ENCODE data around the gene MFSD11.
"Not testable (repeated sequence)": the region's sequence is repeated elsewhere in the genome, so short reads cannot be mapped to it uniquely, and the experiment has no call there.

Gene MFSD11

GRCh38 chr17:76726231-76726775 is 11.6 kb upstream of the MFSD11 start, which contains the start of gene JMJD6:
JMJD6 (minus strand) TSS chr17:76726606; CDS start chr17:76726475, 131 bp downstream.
- DNase-seq (ENCODE audit: low read depth in 3 of 3, low spot score in 1 of 3), result peak; percentile 85 to 90 (median 90)

DNA sequence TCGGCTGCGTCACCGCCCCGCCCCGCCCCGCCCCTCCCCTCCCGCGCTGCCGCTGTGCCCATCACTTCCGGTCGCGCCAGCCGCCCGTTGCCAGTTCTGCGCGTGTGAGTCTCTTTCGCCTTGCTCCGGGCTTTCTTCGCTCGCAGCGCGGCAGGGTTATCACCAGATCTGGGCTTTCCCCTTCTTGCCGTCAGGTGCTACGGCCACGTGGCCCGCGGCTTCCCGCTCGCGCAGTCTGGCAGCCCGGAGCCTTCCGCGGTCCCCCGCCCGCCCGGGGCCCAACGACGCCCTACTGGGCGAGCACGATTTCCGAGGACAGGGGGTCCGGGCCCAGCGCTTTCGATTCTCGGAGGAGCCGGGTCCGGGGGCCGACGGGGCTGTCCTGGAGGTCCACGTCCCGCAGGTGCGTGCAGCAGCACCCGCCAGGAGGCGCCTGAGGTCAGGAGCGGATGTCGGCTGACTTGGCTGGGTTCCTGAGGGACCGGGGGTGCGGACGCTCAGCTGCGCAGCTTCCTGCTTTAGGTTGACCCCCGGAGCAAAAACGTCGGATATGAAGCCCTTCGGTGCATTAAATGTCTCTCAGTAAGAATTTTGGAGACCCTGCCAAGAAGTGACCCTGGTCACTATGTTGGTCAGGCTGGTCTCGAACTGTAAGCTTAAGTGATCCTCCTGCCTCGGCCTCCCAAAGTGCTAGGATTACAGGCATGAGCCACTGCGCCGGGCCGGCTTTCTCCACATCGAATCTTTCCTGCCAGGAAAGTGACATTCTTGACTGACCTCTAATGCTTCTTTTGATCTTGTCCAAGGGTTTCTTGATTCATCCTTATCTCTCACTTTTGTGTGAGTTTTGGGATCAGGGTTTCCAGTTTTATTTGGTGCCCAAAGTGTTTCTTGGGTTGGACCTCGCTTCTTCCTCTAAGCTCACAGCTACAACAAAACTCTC is 10.9 kb upstream of the MFSD11 start, which contains the start of gene METTL23:
Gene METTL23 (plus strand): TSS at position 64 of the 943 bp plus-strand sequence. CDS start 2,872 bp downstream, outside the sequence.
- DNase-seq (ENCODE audit: low read depth in 3 of 3, low spot score in 1 of 3), result peak; percentile 43 to 61 (median 53)

DNA sequence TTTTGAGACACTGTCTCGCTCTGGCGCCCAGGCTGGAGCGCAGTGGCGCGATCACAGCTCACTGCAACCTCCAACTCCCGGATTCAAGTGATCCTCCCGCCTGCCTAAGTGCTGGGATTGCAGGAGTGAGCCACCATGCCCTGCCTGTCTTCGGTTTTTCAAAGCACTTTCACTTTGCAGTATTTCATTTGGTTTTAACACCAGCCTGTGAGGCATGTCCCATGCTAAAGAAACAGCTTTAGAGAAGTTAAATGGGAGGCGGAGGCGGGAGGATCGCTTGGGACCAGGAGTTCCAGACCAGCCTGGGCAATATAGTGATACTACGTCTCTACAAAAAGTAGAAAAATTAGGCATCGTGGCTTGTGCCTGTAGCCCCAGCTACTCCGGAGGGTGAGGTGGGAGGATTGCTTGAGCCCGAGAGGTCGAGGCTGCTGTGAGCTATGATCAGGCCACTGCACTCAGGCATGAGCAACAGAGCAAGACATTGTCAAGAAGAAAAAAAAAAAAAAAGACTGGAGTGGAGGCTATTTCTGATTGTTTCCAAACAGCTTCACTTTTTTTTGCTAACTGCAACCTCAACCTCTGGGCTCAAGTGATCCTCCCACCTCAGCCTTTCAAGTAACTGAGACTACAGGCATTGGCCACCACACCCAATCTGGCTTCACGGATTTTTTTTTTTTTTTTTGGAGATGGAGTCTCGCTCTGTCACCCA is 10.0 kb upstream of the MFSD11 start:
- no peak for DNase-seq (ENCODE audit: low read depth in 3 of 3, low spot score in 1 of 3)

DNA sequence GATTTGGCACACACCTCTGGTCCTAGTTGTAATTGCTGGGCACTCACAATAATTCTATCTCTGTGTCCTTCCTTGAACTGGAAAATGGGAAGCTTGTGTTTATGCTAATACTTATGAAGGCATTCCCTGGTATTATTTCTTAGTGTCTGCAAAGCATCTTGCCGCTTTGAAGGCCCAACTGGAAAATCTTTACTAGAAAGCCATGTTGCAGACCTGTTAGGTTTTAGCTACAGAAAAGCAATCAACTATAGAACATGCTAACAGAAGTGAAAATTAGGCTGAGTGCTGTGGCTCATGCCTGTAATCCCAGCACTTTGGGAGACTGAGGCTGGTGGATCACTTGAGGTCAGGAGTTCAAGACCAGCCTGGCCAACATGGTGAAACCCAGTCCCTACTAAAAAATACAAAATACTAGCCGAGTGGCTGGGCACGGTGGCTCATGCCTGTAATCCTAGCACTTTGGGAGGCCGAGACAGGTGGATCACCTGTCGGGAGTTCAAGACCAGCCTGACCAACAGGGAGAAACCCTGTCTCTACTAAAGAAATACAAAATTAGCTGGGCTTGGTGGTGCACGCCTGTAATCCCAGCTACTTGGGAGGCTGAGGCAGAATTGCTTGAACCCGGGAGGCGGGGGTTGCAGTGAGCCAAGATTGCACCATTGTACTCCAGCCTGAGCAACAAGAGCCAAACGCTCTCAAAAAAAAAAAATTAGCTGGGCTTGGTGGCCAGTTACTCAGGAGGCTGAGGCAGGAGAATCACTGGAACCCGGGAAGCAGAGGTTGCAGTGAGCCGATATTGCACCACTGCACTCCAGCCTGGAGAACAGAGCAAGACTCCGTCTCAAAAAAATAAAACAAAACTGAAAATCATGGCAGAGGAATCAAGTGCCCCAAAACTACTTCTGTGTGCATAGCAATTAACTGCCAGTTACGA is 5.9 kb upstream of the MFSD11 start:
- DNase-seq (ENCODE audit: low read depth in 3 of 3, low spot score in 1 of 3), result not testable (repeated sequence)

- no peak for DNase-seq (ENCODE audit: low read depth in 3 of 3, low spot score in 1 of 3)
Measured at GRCh38 chr17:76732734-76733617, 4.9 kb upstream of the MFSD11 start.

DNA sequence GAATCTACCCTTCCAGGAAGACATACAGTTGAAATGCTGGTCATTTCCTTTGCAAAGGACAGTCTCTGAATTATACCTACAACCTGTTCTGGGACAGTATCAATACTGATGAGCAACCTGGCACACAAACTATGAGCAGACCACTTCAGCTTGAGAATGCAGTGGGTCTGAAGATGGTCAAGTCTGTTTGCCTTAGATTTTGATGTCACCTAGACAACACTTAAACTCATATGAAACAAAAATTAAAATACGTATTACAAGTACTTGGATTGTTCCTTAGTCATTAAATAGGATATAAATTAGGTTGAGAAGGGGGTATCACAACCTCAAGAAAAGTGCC is 4.3 kb upstream of the MFSD11 start:
- no peak for DNase-seq (ENCODE audit: low read depth in 3 of 3, low spot score in 1 of 3)

DNA sequence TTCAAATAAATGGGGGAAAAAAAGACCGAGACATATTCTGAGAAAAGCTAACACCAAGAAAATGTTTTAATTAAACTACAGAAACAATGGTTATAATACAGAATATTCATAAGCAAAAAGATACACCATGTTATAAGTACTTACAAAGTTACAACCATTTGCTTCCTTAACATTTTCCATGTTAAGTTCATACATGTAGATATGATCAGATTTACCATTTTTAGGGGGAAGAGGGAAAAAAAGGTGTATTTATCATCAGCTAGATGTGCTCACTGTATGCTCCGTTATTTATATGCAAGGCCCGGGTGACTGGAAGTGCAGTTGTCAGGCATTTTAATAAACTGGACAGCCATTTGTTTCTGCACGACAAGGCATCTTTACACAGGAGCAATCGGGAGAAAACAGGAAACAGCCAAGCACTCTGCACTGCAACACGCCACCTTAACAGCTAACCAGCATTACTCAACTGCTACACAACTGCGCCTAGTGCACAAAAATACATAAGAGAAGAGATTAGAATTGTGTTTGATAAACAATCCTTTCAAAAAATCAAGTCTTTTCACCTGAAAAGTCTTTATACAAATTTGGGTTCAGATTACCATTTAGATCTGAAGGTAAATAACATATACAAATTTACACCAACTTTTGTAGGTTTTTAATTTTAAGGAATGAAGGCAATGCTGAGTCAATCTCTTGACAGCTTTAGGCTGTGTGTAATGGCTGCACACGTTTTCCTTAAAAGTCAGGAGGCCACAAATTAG is 3.7 kb upstream of the MFSD11 start:
- no peak for DNase-seq (ENCODE audit: low read depth in 3 of 3, low spot score in 1 of 3)

GRCh38 chr17:76735006-76735405 is 2.9 kb upstream of the MFSD11 start:
- DNase-seq (ENCODE audit: low read depth in 3 of 3, low spot score in 1 of 3), result no peak

DNA sequence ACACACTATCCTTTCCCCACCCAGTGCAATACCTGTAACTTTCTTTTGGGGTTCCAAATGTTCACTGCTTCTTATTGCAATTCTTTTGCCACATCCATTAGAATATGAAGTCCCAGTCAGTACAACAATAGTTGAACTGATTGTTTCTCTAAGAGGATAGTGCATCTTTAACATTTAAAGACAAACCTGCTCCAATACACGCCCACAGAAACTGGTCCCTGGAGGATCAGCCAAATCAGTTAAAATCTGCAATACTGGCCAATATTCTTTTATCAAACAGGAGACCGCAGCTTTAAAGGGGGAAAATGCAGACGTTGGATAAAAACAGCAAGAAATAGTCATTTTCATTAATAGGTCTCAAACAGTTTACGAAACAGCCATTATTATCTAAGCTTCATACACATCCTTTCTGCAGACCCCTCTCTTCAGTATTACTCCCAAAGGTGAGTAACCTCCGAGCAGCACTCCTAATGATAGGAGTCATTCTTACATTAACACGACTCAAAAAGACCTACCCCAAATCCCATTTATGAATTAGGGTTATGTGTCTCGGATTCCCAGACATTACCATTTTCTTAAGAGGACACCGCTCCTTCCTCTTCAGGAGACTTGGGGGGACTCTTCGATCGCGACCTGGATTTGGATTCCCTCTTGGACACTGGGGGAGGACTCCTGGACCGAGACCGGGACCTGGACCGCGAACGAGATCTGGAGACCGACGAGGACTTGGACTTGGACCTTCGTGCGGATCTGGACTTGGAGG is 2.2 kb upstream of the MFSD11 start:
- no peak for DNase-seq (ENCODE audit: low read depth in 3 of 3, low spot score in 1 of 3)

- peak; percentile 17 to 60 (median 33) for DNase-seq (ENCODE audit: low read depth in 3 of 3, low spot score in 1 of 3)
Measured at GRCh38 chr17:76736349-76737081, 1.4 kb upstream of the MFSD11 start.

DNA sequence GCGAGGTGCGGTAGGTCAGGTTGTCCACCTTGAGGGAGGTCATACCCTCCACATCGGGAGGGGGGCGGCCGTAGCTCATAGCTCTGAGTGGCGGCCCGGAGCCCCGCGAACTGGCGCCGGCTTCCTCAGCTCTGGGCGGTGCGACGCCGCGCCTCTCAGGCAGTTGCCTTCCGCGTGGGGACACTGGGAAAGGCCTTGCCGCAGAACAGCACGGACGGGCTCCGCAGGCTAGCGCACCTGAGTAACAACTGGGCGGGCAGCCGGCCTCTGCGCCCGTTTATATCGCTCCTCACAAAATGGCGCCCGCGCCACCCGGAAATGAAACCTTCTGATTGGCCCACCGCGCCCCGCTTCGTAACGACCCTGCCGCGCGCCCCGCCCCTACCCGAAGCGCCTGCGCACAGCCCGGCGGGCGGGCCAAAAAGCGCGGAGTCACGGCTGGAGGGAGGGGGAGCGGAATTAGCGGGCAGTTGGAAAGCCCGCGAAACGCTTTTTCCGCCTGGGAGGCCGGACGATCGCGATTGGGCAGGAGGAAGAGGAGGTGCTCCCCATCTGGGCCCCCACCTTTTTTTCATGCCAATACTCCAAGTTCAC is 740 bp upstream of the MFSD11 start, which contains the start of gene SRSF2:
Gene SRSF2 (minus strand): TSS at position 250 of the 594 bp plus-strand sequence. CDS start 171 bp downstream, at position 79.
- DNase-seq (ENCODE audit: low read depth in 3 of 3, low spot score in 1 of 3), result peak; percentile 96 to 99 (median 97)

- DNase-seq (ENCODE audit: low read depth in 3 of 3, low spot score in 1 of 3), result no peak
Measured at GRCh38 chr17:76738468-76738850, 540 bp downstream of the MFSD11 start.

GRCh38 chr17:76739568-76740115 is 1.7 kb downstream of the MFSD11 start:
- not testable (repeated sequence) for DNase-seq (ENCODE audit: low read depth in 3 of 3, low spot score in 1 of 3)

GRCh38 chr17:76740329-76741118 is 2.6 kb downstream of the MFSD11 start:
- DNase-seq (ENCODE audit: low read depth in 3 of 3, low spot score in 1 of 3), result no peak

- no peak for DNase-seq (ENCODE audit: low read depth in 3 of 3, low spot score in 1 of 3)
Measured at GRCh38 chr17:76742958-76743357, 5.0 kb downstream of the MFSD11 start.

GRCh38 chr17:76744747-76745146 is 6.8 kb downstream of the MFSD11 start:
- no peak for DNase-seq (ENCODE audit: low read depth in 3 of 3, low spot score in 1 of 3)

Data from stimulated activated CD4-positive, alpha-beta T cell treated with anti-CD3 and anti-CD28 coated beads, TNF-alpha, amount 100 ng/mL, for 1 hour (primary cell).